Vagina (tissue), 2 donors: Measurements from ENCODE around the gene PLP2. TPM values are rescaled to one million over a fixed set of nuclear protein-coding genes. Genes with fewer than 3 reads are reported as not detected.
"Not testable (repeated sequence)": the region's sequence is repeated elsewhere in the genome, so short reads cannot be mapped to it uniquely, and the experiment has no call there.

ENCODE experiments used
- DNase-seq, 2 donors: peaks; one replicate each; pipeline ENCODE4 v3.0.0-alpha.2; 2017; ENCODE audit errors: extremely low spot score in 2 of 2
- H3K27ac ChIP-seq: fragments of 200-600 bp; sonication (generic); one replicate; pipeline ENCODE4 v1.5.1; 2019
- H3K27me3 ChIP-seq: fragments of 200-600 bp; sonication (generic); one replicate; pipeline ENCODE4 v1.5.1; 2019
- H3K36me3 ChIP-seq, 2 donors: fragments of 200-600 bp; sonication (generic); one replicate each; pipeline ENCODE4 v1.5.1; 2017 to 2019
- H3K4me1 ChIP-seq: fragments of 200-600 bp; sonication (generic); one replicate; pipeline ENCODE4 v1.5.1; 2019
- H3K4me3 ChIP-seq, 2 donors: fragments of 200-600 bp; sonication (generic); 1 replicate in 1 of 2; 2 replicates in 1 of 2; pipeline ENCODE4 v1.5.1; 2016 to 2019
- H3K9me3 ChIP-seq: fragments of 200-600 bp; sonication (generic); one replicate; pipeline ENCODE4 v1.5.1; 2019
- POLR2A ChIP-seq, 2 donors: fragments of 450-650 bp; IDR thresholded peaks; one replicate each; pipeline ENCODE4 v1.6.1; 2017; ENCODE audit warnings: antibody characterized with exemption in 2 of 2, mild to moderate bottlenecking in 2 of 2, moderate library complexity in 2 of 2
- POLR2AphosphoS5 ChIP-seq, 2 donors: sonication (generic); formaldehyde crosslinking; IDR thresholded peaks; one replicate each; pipeline ENCODE4 v1.9.0; 2017; ENCODE audit warnings: antibody characterized with exemption in 2 of 2, mild to moderate bottlenecking in 2 of 2, low read depth in 1 of 2; ENCODE audit not compliant: insufficient read depth in 1 of 2
- intact Hi-C: fragments of 100-400 bp; cut with DNase I; formaldehyde crosslinking; loops from one replicate; pipeline ENCODE4 v1.15.1; 2023
- total RNA-seq: library from RNA; depleted of rRNA; stranded (reverse); fragments of >200 nt; gene quantifications from one replicate; pipeline ENCODE4 v1.2.3, GENCODE V29; 2016
- TF ChIP-seq, protein P1 (sequence below), 3 experiments: fragments of 450-650 bp in 2 of 3; fragments of 200-600 bp in 1 of 3; sonication (generic) in 1 of 3; IDR thresholded peaks; one replicate each; pipeline ENCODE4 v1.5.1; 2017 to 2019; ENCODE audit warnings: antibody characterized with exemption in 3 of 3, mild to moderate bottlenecking in 2 of 3, moderate library complexity in 2 of 3

PLP2 gene, protein sequence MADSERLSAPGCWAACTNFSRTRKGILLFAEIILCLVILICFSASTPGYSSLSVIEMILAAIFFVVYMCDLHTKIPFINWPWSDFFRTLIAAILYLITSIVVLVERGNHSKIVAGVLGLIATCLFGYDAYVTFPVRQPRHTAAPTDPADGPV
- total RNA-seq, result 81.3 TPM

DNA sequence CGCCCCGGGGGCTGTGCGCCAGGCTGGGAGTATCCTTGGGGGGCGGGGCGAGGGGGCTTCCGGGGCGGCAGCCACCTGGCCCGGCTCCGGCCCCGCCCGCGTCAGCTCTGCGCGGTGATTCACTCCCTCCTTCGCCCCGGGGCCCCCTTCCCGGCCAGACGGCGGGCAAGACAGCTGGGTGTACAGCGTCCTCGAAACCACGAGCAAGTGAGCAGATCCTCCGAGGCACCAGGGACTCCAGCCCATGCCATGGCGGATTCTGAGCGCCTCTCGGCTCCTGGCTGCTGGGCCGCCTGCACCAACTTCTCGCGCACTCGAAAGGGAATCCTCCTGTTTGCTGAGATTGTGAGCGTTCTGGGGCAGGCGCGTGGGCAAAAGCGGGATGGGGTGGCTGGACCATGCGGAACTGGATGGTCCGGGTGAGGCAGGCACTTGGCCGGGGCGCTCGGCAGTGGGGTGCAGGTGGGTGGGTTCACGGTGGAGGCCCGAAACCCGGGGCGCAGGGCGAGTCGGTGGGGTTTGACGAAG, at the start of gene PLP2:
Gene PLP2 (plus strand): TSS at position 147 of the 528 bp plus-strand sequence. CDS start 103 bp downstream, at position 250.
- intact Hi-C loops, result loop anchor here (10.0 kb wide), 1 partner anchor 97 kb away; the partner anchor contains the start of genes PRAF2 and WDR45

DNA sequence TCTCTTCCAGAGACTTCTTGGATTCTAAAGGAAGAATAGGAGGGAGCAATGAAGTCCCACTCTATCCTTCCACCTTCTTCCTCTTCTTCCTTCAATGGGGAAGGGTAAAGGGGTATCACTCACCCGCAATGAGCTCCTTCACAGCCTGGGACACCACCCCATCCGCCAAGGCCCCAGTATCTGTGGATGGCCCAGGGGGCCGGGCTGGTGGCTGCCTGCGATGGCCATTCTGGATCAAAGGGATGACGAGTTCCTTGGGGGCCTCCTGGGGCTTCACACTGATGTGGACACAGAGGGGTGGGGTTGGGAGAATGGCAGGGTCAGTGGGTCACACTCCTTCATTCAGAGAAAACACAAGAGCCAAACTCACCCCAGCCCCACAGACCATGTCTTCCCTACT, 49.2 kb upstream of the PLP2 start:
- Histone ChIP-seq H3K9me3 (no peaks in the 10 kb centered on the region), H3K4me1 (peaks cover 8% of the 10 kb centered on the region), H3K27ac (peak overlapping the region; percentile 70), H3K36me3 (peaks cover 0 to 15% of the 10 kb centered on the region in 2 donors), H3K4me3 (peak overlapping the region; percentile 64 to 69), H3K27me3 (no peaks in the 10 kb centered on the region)
- TF ChIP-seq, protein P1, sequence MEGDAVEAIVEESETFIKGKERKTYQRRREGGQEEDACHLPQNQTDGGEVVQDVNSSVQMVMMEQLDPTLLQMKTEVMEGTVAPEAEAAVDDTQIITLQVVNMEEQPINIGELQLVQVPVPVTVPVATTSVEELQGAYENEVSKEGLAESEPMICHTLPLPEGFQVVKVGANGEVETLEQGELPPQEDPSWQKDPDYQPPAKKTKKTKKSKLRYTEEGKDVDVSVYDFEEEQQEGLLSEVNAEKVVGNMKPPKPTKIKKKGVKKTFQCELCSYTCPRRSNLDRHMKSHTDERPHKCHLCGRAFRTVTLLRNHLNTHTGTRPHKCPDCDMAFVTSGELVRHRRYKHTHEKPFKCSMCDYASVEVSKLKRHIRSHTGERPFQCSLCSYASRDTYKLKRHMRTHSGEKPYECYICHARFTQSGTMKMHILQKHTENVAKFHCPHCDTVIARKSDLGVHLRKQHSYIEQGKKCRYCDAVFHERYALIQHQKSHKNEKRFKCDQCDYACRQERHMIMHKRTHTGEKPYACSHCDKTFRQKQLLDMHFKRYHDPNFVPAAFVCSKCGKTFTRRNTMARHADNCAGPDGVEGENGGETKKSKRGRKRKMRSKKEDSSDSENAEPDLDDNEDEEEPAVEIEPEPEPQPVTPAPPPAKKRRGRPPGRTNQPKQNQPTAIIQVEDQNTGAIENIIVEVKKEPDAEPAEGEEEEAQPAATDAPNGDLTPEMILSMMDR (IDR thresholded peaks at IDR 0.05), result no peak
- TF ChIP-seq POLR2AphosphoS5 (IDR thresholded peaks at IDR 0.05; ENCODE audit: insufficient read depth in 1 of 2, low read depth in 1 of 2) (no peak), POLR2A (IDR thresholded peaks at IDR 0.05) (no peak)
- no peak for DNase-seq
- intact Hi-C loops, result no loop called here

More for the DNA sequence above, at the start of gene PLP2:
- H3K9me3 ChIP-seq, result no peaks in the 10 kb centered on the region
- DNase-seq, result no peak
- peak within 1 kb of the TSS; percentile 90 for H3K27ac ChIP-seq
- no peaks in the 10 kb centered on the region for H3K36me3 ChIP-seq
- peaks cover 12% of the 10 kb centered on the region for H3K4me1 ChIP-seq
- H3K27me3 ChIP-seq, result no peaks in the 10 kb centered on the region
- peak within 1 kb of the TSS; percentile 63 to 73 for H3K4me3 ChIP-seq
- TF ChIP-seq POLR2A (IDR thresholded peaks at IDR 0.05) (peak in 1 of 2 donors; percentile 31), POLR2AphosphoS5 (IDR thresholded peaks at IDR 0.05; ENCODE audit: insufficient read depth in 1 of 2, low read depth in 1 of 2) (peak in 1 of 2 donors; percentile 85)
- TF ChIP-seq, protein P1 (IDR thresholded peaks at IDR 0.05), result no peak

DNA sequence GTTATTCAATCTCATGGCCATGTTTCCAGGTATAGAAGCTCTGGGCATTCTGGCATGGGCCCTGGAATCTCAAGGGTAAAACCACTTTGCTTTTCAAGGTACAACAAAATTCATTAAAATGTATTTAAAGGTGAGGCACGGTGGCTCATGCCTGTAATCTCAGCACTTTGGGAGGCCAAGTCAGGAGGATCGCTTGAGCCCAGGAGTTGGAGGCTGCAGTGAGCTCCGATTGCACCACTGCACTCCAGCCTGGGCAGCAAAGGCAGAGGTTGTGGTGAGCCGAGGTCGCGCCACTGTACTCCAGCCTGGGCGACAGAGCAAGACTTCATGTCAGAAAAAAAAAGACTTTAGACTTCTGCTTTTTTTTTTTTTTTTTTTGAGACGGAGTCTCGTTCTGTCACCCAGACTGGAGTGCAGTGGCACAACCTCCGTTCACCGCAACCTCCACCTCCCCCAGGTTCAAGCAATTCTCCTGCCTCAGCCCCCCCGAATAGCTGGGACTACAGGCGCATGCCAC, 43.9 kb upstream of the PLP2 start:
- H3K27me3 ChIP-seq, H3K4me3 ChIP-seq, H3K4me1 ChIP-seq, H3K9me3 ChIP-seq, DNase-seq, H3K36me3 ChIP-seq, H3K27ac ChIP-seq, intact Hi-C loops: not testable (repeated sequence)

DNA sequence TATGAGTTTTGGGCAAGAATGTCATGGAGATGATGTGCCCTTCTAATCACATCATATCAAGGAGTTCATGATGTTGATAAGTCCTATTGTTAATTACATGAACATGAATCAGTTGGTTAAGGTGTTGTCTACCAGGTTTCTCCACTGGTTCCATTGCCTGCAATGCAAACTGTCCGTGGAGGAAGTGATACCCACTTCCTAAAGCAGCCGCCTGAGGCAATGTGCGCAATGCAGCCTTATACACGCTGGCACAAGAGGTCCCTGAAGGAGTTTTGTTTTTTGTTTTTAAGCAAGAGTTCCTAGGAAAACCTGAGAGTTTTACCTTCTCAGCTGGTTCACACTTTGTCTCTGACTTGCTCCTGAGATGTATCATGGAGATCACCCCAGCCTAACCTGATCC, 42.3 kb upstream of the PLP2 start:
- TF ChIP-seq, protein P1 (IDR thresholded peaks at IDR 0.05), result no peak
- TF ChIP-seq POLR2AphosphoS5 (IDR thresholded peaks at IDR 0.05; ENCODE audit: insufficient read depth in 1 of 2, low read depth in 1 of 2), result no peak
- no peak for TF ChIP-seq POLR2A (IDR thresholded peaks at IDR 0.05)
- no peaks in the 10 kb centered on the region for H3K4me1 ChIP-seq
- intact Hi-C loops, result no loop called here

DNA sequence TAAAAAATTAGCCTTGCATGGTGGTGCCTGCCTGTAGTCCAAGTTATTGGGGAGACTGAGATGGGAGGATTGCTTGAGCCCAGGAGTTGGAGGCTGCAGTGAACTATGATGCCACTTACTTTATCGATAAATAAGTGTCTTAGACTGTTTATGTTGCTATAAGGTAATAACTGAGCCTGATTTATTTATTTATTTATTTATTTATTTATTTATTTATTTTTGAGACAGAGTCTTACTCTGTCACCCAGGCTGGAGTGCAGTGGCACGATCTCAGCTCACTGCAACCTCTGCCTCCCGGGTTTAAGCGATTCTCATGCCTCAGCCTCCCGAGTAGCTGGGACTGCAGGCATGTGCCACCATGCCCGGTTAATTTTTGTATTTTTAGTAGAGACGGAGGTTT, 39.4 kb upstream of the PLP2 start:
- H3K4me3 ChIP-seq, H3K9me3 ChIP-seq, H3K27ac ChIP-seq, H3K27me3 ChIP-seq, intact Hi-C loops, H3K4me1 ChIP-seq, DNase-seq, H3K36me3 ChIP-seq: not testable (repeated sequence)

More for the DNA sequence above, 42.3 kb upstream of the PLP2 start:
- DNase-seq, result no peak
- H3K27me3 ChIP-seq, result no peaks in the 10 kb centered on the region
- H3K9me3 ChIP-seq, result no peaks in the 10 kb centered on the region
- no peak overlapping the region for H3K27ac ChIP-seq
- H3K36me3 ChIP-seq, result no peaks in the 10 kb centered on the region
- no peak overlapping the region for H3K4me3 ChIP-seq

DNA sequence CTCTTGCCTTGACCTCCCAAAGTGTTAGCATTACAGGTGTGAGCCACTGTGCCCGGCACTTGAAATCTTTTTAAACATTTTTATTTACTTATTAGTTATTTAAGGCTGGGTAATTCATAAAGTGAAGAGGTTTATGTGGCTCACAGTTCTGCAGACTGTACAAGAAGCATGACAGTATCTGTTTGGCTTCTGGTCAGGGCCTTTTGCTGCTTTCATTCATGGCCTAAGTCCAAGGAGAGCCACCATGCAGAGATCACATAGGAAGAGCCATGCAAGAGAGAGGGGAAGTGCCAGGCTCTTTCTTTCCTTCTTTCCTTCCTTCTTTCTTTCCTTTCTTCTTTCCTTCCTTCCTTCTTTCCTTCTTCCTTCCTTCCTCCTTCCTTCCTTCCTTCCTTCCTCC, 37.9 kb upstream of the PLP2 start:
- Histone ChIP-seq H3K4me1 (no peaks in the 10 kb centered on the region), H3K27me3 (no peaks in the 10 kb centered on the region), H3K4me3 (no peak overlapping the region), H3K27ac (no peak overlapping the region), H3K36me3 (no peaks in the 10 kb centered on the region), H3K9me3 (no peaks in the 10 kb centered on the region)
- no peak for DNase-seq
- TF ChIP-seq POLR2A (IDR thresholded peaks at IDR 0.05), result no peak
- TF ChIP-seq POLR2AphosphoS5 (IDR thresholded peaks at IDR 0.05; ENCODE audit: insufficient read depth in 1 of 2, low read depth in 1 of 2), result no peak
- TF ChIP-seq, protein P1 (IDR thresholded peaks at IDR 0.05), result no peak
- intact Hi-C loops, result no loop called here
